Parathyroid adenoma (tissue), 2 donors: Measurements from ENCODE around the gene ANKH.

Experiments used
- H2AFZ ChIP-seq: fragments of 300-600 bp; sonication (generic); one replicate; pipeline ENCODE4 v1.7.0; 2017; ENCODE audit warnings: antibody characterized with exemption, mild to moderate bottlenecking
- H3K27ac ChIP-seq: fragments of 300-600 bp; sonication (generic); one replicate; pipeline ENCODE4 v1.7.0; 2017
- H3K27me3 ChIP-seq: fragments of 300-600 bp; sonication (generic); one replicate; pipeline ENCODE4 v1.7.0; 2017; ENCODE audit warnings: low read length; ENCODE audit not compliant: control insufficient read depth, insufficient read depth
- H3K36me3 ChIP-seq: fragments of 300-600 bp; sonication (generic); one replicate; pipeline ENCODE4 v1.7.0; 2017; ENCODE audit warnings: low read length; ENCODE audit not compliant: control insufficient read depth, insufficient read depth
- H3K4me1 ChIP-seq: fragments of 300-600 bp; sonication (generic); one replicate; pipeline ENCODE4 v1.7.0; 2017; ENCODE audit warnings: control low read depth
- H3K4me2 ChIP-seq: fragments of 300-600 bp; sonication (generic); one replicate; pipeline ENCODE4 v1.7.0; 2017; ENCODE audit warnings: low read length
- H3K4me3 ChIP-seq: fragments of 300-600 bp; sonication (generic); one replicate; pipeline ENCODE4 v1.7.0; 2017; ENCODE audit warnings: low read depth, low read length
- H3K79me2 ChIP-seq: fragments of 300-600 bp; sonication (generic); one replicate; pipeline ENCODE4 v1.7.0; 2017; ENCODE audit warnings: control low read depth
- H3K9ac ChIP-seq: fragments of 300-600 bp; sonication (generic); one replicate; pipeline ENCODE4 v1.7.0; 2017; ENCODE audit warnings: mild to moderate bottlenecking
- H3K9me3 ChIP-seq: fragments of 300-600 bp; sonication (generic); one replicate; pipeline ENCODE4 v1.7.0; 2017; ENCODE audit warnings: low read length; ENCODE audit not compliant: control insufficient read depth
- TF ChIP-seq, protein P1 (sequence below): fragments of 300-600 bp; sonication (generic); IDR thresholded peaks from one replicate; pipeline ENCODE4 v1.7.0; 2017; ENCODE audit warnings: antibody characterized with exemption, mild to moderate bottlenecking
- donor health status: primary hyperparathyroidism.

The ANKH gene

GRCh38 chr5:14669415-14669814 is 202.2 kb downstream of the ANKH start:
- Histone ChIP-seq H2AFZ (no peak overlapping the region), H3K9ac (no peak overlapping the region), H3K36me3 (no peaks in the 10 kb centered on the region), H3K79me2 (peaks cover 39% of the 10 kb centered on the region), H3K27ac (no peak overlapping the region), H3K27me3 (no peaks in the 10 kb centered on the region), H3K9me3 (no peaks in the 10 kb centered on the region), H3K4me2 (no peak overlapping the region), H3K4me1 (peaks cover 9% of the 10 kb centered on the region), H3K4me3 (no peak overlapping the region)
- TF ChIP-seq, protein P1, sequence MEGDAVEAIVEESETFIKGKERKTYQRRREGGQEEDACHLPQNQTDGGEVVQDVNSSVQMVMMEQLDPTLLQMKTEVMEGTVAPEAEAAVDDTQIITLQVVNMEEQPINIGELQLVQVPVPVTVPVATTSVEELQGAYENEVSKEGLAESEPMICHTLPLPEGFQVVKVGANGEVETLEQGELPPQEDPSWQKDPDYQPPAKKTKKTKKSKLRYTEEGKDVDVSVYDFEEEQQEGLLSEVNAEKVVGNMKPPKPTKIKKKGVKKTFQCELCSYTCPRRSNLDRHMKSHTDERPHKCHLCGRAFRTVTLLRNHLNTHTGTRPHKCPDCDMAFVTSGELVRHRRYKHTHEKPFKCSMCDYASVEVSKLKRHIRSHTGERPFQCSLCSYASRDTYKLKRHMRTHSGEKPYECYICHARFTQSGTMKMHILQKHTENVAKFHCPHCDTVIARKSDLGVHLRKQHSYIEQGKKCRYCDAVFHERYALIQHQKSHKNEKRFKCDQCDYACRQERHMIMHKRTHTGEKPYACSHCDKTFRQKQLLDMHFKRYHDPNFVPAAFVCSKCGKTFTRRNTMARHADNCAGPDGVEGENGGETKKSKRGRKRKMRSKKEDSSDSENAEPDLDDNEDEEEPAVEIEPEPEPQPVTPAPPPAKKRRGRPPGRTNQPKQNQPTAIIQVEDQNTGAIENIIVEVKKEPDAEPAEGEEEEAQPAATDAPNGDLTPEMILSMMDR = no peak

DNA sequence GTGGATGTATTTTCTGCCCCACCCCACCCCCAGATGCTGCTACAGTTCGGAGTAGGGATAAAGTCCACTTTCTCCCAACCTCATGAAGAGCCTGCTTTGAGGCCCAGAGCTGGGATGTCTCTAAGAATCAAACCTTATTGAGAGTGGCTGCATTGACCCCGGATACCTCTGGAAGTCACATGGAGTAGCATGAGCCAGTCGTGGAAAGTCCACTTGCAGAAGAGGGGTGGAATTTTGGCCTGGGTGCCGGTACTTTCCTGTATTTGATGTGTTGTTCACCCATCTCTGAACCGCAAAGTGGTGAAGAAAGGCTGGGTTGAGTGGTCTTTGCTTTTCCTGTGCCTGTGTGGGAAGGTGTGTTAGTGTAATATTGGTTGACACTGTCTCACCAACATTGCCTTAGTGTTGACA is 203.4 kb downstream of the ANKH start:
- peaks cover 39% of the 10 kb centered on the region for H3K79me2 ChIP-seq
- no peak overlapping the region for H3K27ac ChIP-seq
- H3K4me2 ChIP-seq = no peak overlapping the region
- H3K36me3 ChIP-seq = no peaks in the 10 kb centered on the region
- no peak overlapping the region for H3K4me3 ChIP-seq
- H2AFZ ChIP-seq = no peak overlapping the region
- peaks cover 9% of the 10 kb centered on the region for H3K4me1 ChIP-seq
- TF ChIP-seq, protein P1 = no peak
- H3K9me3 ChIP-seq = no peaks in the 10 kb centered on the region
- H3K27me3 ChIP-seq = no peaks in the 10 kb centered on the region
- no peak overlapping the region for H3K9ac ChIP-seq

GRCh38 chr5:14667770-14668169 is 203.8 kb downstream of the ANKH start:
- Histone ChIP-seq H3K9me3 (no peaks in the 10 kb centered on the region), H3K4me1 (peaks cover 9% of the 10 kb centered on the region), H3K36me3 (no peaks in the 10 kb centered on the region), H2AFZ (no peak overlapping the region), H3K9ac (no peak overlapping the region), H3K4me2 (no peak overlapping the region), H3K27ac (no peak overlapping the region), H3K27me3 (no peaks in the 10 kb centered on the region), H3K4me3 (no peak overlapping the region), H3K79me2 (peaks cover 43% of the 10 kb centered on the region)
- TF ChIP-seq, protein P1 = no peak

DNA sequence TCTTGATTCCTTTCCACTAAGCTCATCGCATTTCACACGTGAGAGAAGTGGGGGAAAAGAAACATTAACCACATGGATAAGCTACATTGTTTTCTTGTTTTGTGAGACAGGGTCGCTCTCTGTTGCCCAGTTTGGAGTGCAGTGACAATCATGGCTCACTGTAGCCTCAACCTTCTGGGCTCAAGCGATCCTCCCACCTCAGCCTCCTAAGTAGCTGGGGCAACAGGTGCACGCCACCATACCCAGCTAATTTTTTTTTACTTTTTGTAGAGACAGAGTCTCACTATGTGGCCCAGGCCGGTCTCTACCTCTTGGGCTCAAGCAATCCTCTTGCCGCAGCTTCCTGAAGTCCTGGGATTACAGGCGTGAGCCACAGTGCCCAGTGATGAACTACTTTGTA is 204.3 kb downstream of the ANKH start:
- Histone ChIP-seq H3K4me3 (no peak overlapping the region), H3K27ac (no peak overlapping the region), H3K4me1 (peaks cover 9% of the 10 kb centered on the region), H3K9ac (no peak overlapping the region), H2AFZ (no peak overlapping the region), H3K36me3 (no peaks in the 10 kb centered on the region), H3K9me3 (no peaks in the 10 kb centered on the region), H3K79me2 (peaks cover 41% of the 10 kb centered on the region), H3K27me3 (no peaks in the 10 kb centered on the region), H3K4me2 (no peak overlapping the region)
- TF ChIP-seq, protein P1 = no peak

DNA sequence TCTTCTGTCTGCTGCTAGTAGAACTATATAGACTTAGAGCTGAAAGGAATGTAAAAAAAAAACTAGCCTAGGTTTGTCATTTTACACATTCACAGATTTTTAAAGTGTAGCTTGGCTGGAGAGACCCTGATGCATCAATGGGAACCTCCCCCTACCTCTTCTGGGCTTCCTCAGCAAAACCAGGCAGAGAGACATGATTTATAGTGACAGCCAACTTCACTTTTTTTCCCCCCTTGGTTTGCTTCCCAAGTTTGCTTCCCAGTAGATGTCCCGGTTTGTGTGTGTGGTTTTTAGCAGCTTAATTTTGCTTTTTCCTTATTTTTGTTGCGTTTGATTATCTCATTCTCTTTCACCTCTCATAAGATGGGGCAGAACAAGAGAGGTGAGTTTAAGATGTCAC is 205.2 kb downstream of the ANKH start:
- Histone ChIP-seq H3K9me3 (no peaks in the 10 kb centered on the region), H3K4me3 (no peak overlapping the region), H3K9ac (no peak overlapping the region), H3K4me2 (no peak overlapping the region), H2AFZ (no peak overlapping the region), H3K27ac (no peak overlapping the region), H3K79me2 (peaks cover 35% of the 10 kb centered on the region), H3K27me3 (no peaks in the 10 kb centered on the region), H3K4me1 (peaks cover 9% of the 10 kb centered on the region), H3K36me3 (no peaks in the 10 kb centered on the region)
- TF ChIP-seq, protein P1 = no peak
